ENCODE data around the gene SLC2A4RG. TPM values are rescaled to one million over a fixed set of nuclear protein-coding genes. Genes with fewer than 3 reads are reported as not detected.

The SLC2A4RG gene
- total and polyA plus RNA-seq, 7 donors: 19.7 to 78.2 (median 33.0) TPM

GRCh38 chr20:63744158-63744557, 4.6 kb downstream of the SLC2A4RG start:
- DNase-seq: no peak
- TF ChIP-seq POLR2AphosphoS5 (IDR thresholded peaks at IDR 0.05) (no peak), POLR2A (IDR thresholded peaks at IDR 0.05) (no peak), EP300 (IDR thresholded peaks at IDR 0.05) (no peak), CTCF (IDR thresholded peaks at IDR 0.05) (no peak)
- peaks cover 0 to 21% (median 17%) of the 10 kb centered on the region in 4 donors for H3K4me1 ChIP-seq
- no peaks in the 10 kb centered on the region for H3K27me3 ChIP-seq
- no peak overlapping the region for H3K27ac ChIP-seq
- H3K36me3 ChIP-seq: peaks cover 11 to 20% (median 15%) of the 10 kb centered on the region in 4 donors
- intact Hi-C loops (cut with DNase I): loop anchor here (5.0 kb wide), 1 partner anchor 527 kb away; the partner anchor contains the start of gene YTHDF1
- H3K9me3 ChIP-seq: no peaks in the 10 kb centered on the region
- no peak overlapping the region for H3K4me3 ChIP-seq
- WGBS, 2 donors: 69 to 76% methylated on average over 4 of the region's 4 CpGs

- Histone ChIP-seq H3K4me1 (peaks cover 0 to 19% (median 17%) of the 10 kb centered on the region in 4 donors), H3K27me3 (no peaks in the 10 kb centered on the region), H3K36me3 (peaks cover 11 to 20% (median 15%) of the 10 kb centered on the region in 4 donors), H3K27ac (no peak overlapping the region), H3K4me3 (no peak overlapping the region), H3K9me3 (no peaks in the 10 kb centered on the region)
- WGBS, 2 donors: 71 to 84% methylated on average over 25 of the region's 25 CpGs
- TF ChIP-seq POLR2A (IDR thresholded peaks at IDR 0.05) (no peak), EP300 (IDR thresholded peaks at IDR 0.05) (no peak), POLR2AphosphoS5 (IDR thresholded peaks at IDR 0.05) (peak in 1 of 4 donors; percentile 15), CTCF (IDR thresholded peaks at IDR 0.05) (no peak)
- DNase-seq: no peak
- intact Hi-C loops (cut with DNase I): loop anchor here (5.0 kb wide), 1 partner anchor 527 kb away; the partner anchor contains the start of gene YTHDF1
These were observed 5.2 kb downstream of the SLC2A4RG start for GRCh38 chr20:63744574-63745423.

GRCh38 chr20:63745424-63745805, 5.8 kb downstream of the SLC2A4RG start:
- H3K27ac ChIP-seq: no peak overlapping the region
- peaks cover 11 to 20% (median 15%) of the 10 kb centered on the region in 4 donors for H3K36me3 ChIP-seq
- no peaks in the 10 kb centered on the region for H3K27me3 ChIP-seq
- 84 to 86% methylated on average over 15 of the region's 15 CpGs for WGBS, 2 donors
- H3K4me1 ChIP-seq: peaks cover 0 to 17% (median 17%) of the 10 kb centered on the region in 4 donors
- intact Hi-C loops (cut with DNase I): no loop called here
- no peak overlapping the region for H3K4me3 ChIP-seq
- no peak for DNase-seq
- TF ChIP-seq POLR2A (IDR thresholded peaks at IDR 0.05): no peak
- no peak for TF ChIP-seq EP300 (IDR thresholded peaks at IDR 0.05)
- no peak for TF ChIP-seq CTCF (IDR thresholded peaks at IDR 0.05)
- TF ChIP-seq POLR2AphosphoS5 (IDR thresholded peaks at IDR 0.05): no peak
- H3K9me3 ChIP-seq: no peaks in the 10 kb centered on the region

GRCh38 chr20:63745961-63746731, 6.6 kb downstream of the SLC2A4RG start:
- no peak for DNase-seq
- peaks cover 11 to 20% (median 15%) of the 10 kb centered on the region in 4 donors for H3K36me3 ChIP-seq

More at GRCh38 chr20:63745961-63746731, 6.6 kb downstream of the SLC2A4RG start:
- no peak overlapping the region for H3K27ac ChIP-seq
- no peak overlapping the region for H3K4me3 ChIP-seq
- intact Hi-C loops (cut with DNase I): no loop called here
- no peak for TF ChIP-seq POLR2AphosphoS5 (IDR thresholded peaks at IDR 0.05)
- TF ChIP-seq POLR2A (IDR thresholded peaks at IDR 0.05): no peak
- TF ChIP-seq CTCF (IDR thresholded peaks at IDR 0.05): no peak
- no peak for TF ChIP-seq EP300 (IDR thresholded peaks at IDR 0.05)
- H3K27me3 ChIP-seq: no peaks in the 10 kb centered on the region
- peaks cover 0 to 14% (median 11%) of the 10 kb centered on the region in 4 donors for H3K4me1 ChIP-seq
- 78 to 88% methylated on average over 26 of the region's 26 CpGs for WGBS, 2 donors
- no peaks in the 10 kb centered on the region for H3K9me3 ChIP-seq
